Stimulated activated CD8-positive, alpha-beta memory T cell treated with anti-CD3 and anti-CD28 coated beads, Interleukin-7, amount 100 ng/mL, for 24 hours (primary cell): Measurements from ENCODE around the gene TBCEL.

ENCODE experiments used
- DNase-seq: peaks from one replicate; pipeline ENCODE4 v3.0.0-alpha.2; 2020; ENCODE audit warnings: low read depth

TBCEL gene

GRCh38 chr11:121066623-121067022 is 42.7 kb downstream of the TBCEL start:
- DNase-seq: no peak

- DNase-seq: no peak
These were observed 43.1 kb downstream of the TBCEL start for GRCh38 chr11:121067026-121067425.

- DNase-seq: no peak
These were observed 43.6 kb downstream of the TBCEL start for GRCh38 chr11:121067453-121067852.

GRCh38 chr11:121067962-121068647 is 44.2 kb downstream of the TBCEL start:
- no peak for DNase-seq

GRCh38 chr11:121068787-121069186 is 44.9 kb downstream of the TBCEL start:
- DNase-seq: no peak

- no peak for DNase-seq
These were observed 47.3 kb downstream of the TBCEL start for GRCh38 chr11:121070951-121071845.

- no peak for DNase-seq
These were observed 48.0 kb downstream of the TBCEL start for GRCh38 chr11:121071846-121072450.

GRCh38 chr11:121081321-121081720 is 57.4 kb downstream of the TBCEL start:
- DNase-seq: no peak

- no peak for DNase-seq
These were observed 58.3 kb downstream of the TBCEL start for GRCh38 chr11:121082219-121082618.

- DNase-seq: no peak
These were observed 58.8 kb downstream of the TBCEL start for GRCh38 chr11:121082670-121083069.

- DNase-seq: no peak
These were observed 63.0 kb downstream of the TBCEL start for GRCh38 chr11:121086866-121087265.

- no peak for DNase-seq
These were observed 65.7 kb downstream of the TBCEL start for GRCh38 chr11:121089566-121089965.

- DNase-seq: no peak
These were observed 66.3 kb downstream of the TBCEL start for GRCh38 chr11:121090145-121090721.

- DNase-seq: no peak
These were observed 67.7 kb downstream of the TBCEL start for GRCh38 chr11:121091492-121092152.

GRCh38 chr11:121095561-121095960 is 71.7 kb downstream of the TBCEL start:
- DNase-seq: no peak

- DNase-seq: no peak
These were observed 75.5 kb downstream of the TBCEL start for GRCh38 chr11:121099364-121099763.

GRCh38 chr11:121099885-121100284 is 76.0 kb downstream of the TBCEL start:
- DNase-seq: no peak

- DNase-seq: no peak
These were observed 77.0 kb downstream of the TBCEL start, which contains the start of gene TECTA for GRCh38 chr11:121100943-121101342. Gene TECTA, plus strand, starts transcription at chr11:121101243. Its CDS starts 1,423 bp downstream, at chr11:121102666.

GRCh38 chr11:121104312-121104762 is 80.4 kb downstream of the TBCEL start:
- DNase-seq: no peak

GRCh38 chr11:121105063-121105480 is 81.2 kb downstream of the TBCEL start:
- DNase-seq: no peak

GRCh38 chr11:121105481-121106195 is 81.7 kb downstream of the TBCEL start:
- DNase-seq: no peak
